ENCODE results near the gene CASZ1.

DNA sequence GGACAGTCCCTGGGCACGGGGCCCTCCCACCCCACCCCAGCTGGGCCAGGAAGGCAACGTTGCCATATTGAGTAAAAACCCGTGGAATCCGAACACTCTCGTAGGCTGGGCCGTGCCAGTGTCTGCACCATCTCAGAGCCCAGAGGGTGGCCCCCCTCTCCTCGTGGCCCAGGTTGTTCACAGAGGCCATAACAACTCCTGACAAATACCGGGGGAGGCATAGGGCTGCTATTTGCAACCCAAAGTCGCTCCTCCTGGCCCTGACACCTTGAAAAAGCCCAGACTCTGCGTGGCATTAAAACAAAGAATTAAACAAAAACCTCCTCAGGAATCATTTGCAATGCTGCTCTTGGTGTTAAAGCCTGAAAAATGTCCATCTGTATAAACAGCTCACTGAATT, 141.4 kb downstream of the CASZ1 start:
- TF ChIP-seq, protein P1, sequence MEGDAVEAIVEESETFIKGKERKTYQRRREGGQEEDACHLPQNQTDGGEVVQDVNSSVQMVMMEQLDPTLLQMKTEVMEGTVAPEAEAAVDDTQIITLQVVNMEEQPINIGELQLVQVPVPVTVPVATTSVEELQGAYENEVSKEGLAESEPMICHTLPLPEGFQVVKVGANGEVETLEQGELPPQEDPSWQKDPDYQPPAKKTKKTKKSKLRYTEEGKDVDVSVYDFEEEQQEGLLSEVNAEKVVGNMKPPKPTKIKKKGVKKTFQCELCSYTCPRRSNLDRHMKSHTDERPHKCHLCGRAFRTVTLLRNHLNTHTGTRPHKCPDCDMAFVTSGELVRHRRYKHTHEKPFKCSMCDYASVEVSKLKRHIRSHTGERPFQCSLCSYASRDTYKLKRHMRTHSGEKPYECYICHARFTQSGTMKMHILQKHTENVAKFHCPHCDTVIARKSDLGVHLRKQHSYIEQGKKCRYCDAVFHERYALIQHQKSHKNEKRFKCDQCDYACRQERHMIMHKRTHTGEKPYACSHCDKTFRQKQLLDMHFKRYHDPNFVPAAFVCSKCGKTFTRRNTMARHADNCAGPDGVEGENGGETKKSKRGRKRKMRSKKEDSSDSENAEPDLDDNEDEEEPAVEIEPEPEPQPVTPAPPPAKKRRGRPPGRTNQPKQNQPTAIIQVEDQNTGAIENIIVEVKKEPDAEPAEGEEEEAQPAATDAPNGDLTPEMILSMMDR (IDR thresholded peaks at IDR 0.05): no peak
- no peak for TF ChIP-seq POLR2A (IDR thresholded peaks at IDR 0.05)

All from testis (tissue), 2 donors.